Gastrocnemius medialis (tissue), 4 donors: Measurements from ENCODE around the gene DNMT1. TPM values are rescaled to one million over a fixed set of nuclear protein-coding genes. Genes with fewer than 3 reads are reported as not detected.

ENCODE experiments used
- ATAC-seq, 2 donors: fragments of 150-250 bp; one replicate each; pipeline ENCODE4 v1.9.1; 2016
- DNase-seq, 2 donors: peaks; one replicate each; pipeline ENCODE4 v3.0.0-alpha.2; 2019
- H3K27ac ChIP-seq, 4 donors: fragments of 200-600 bp; sonication (generic); 1 replicate in 1 of 4; 2 replicates in 3 of 4; pipeline ENCODE4 v1.5.1; 2016 to 2018; ENCODE audit warnings: mild to moderate bottlenecking in 2 of 4, moderate library complexity in 1 of 4
- H3K27me3 ChIP-seq, 3 donors: fragments of 200-600 bp; sonication (generic) in 2 of 3; 1 replicate in 1 of 3; 2 replicates in 2 of 3; pipeline versions ENCODE4 v1.5.1 to v1.6.0; 2016 to 2019; ENCODE audit warnings: mild to moderate bottlenecking in 1 of 3, moderate library complexity in 1 of 3
- H3K36me3 ChIP-seq, 2 donors: fragments of 200-600 bp; sonication (generic) in 1 of 2; one replicate each; pipeline ENCODE4 v1.5.1; 2017 to 2018
- H3K4me1 ChIP-seq, 2 donors: fragments of 200-600 bp; sonication (generic) in 1 of 2; one replicate each; pipeline ENCODE4 v1.5.1; 2016 to 2017; ENCODE audit warnings: mild to moderate bottlenecking in 2 of 2
- H3K4me3 ChIP-seq, 4 donors: fragments of 200-600 bp; sonication (generic) in 3 of 4; 1 replicate in 1 of 4; 2 replicates in 3 of 4; pipeline ENCODE4 v1.5.1; 2016 to 2019; ENCODE audit warnings: mild to moderate bottlenecking in 2 of 4
- H3K9me3 ChIP-seq, 3 donors: fragments of 200-600 bp; sonication (generic) in 2 of 3; 1 replicate in 1 of 3; 2 replicates in 2 of 3; pipeline ENCODE4 v1.5.1; 2016 to 2019
- CTCF ChIP-seq, 5 experiments: fragments of 450-650 bp in 3 of 5; fragments of 200-600 bp in 2 of 5; sonication (generic) in 2 of 5; IDR thresholded peaks in 4 of 5; conservative IDR thresholded peaks in 1 of 5; 1 replicate in 4 of 5; 2 replicates in 1 of 5; pipeline ENCODE4 v1.5.1; 2016 to 2019; ENCODE audit warnings: antibody characterized with exemption in 5 of 5, mild to moderate bottlenecking in 3 of 5, moderate library complexity in 3 of 5
- POLR2A ChIP-seq, 2 donors: fragments of 450-650 bp; IDR thresholded peaks; one replicate each; pipeline ENCODE4 v1.6.1; 2017; ENCODE audit warnings: antibody characterized with exemption in 2 of 2, mild to moderate bottlenecking in 2 of 2, moderate library complexity in 2 of 2
- in situ Hi-C, 4 donors: fragments of 200-750 bp; cut with MboI; loops; one replicate each; pipeline versions ENCODE4 v1.15.0 to v1.8.0; 2017; ENCODE audit warnings: low sequenced_read_pairs in 4 of 4
- intact Hi-C: fragments of 100-400 bp; cut with DNase I; formaldehyde crosslinking; loops from one replicate; pipeline ENCODE4 v1.15.1; 2023; ENCODE audit warnings: low total_unique reads
- microRNA-seq, 2 donors: library from miRNA; unstranded; fragments of <30 nt; microRNA quantifications; one replicate each; pipeline ENCODE4, GENCODE V29; 2016; ENCODE audit warnings: borderline replicate concordance in 2 of 2
- total RNA-seq, 4 donors: library from RNA; depleted of rRNA; stranded (reverse); fragments of >200 nt; gene quantifications; one replicate each; pipeline versions ENCODE4 v1.1.0 to v1.2.3, GENCODE V29; 2016

The DNMT1 gene
- total RNA-seq, 4 donors from 2014 or later, result 11.5 to 43.0 (median 17.7) TPM

DNA sequence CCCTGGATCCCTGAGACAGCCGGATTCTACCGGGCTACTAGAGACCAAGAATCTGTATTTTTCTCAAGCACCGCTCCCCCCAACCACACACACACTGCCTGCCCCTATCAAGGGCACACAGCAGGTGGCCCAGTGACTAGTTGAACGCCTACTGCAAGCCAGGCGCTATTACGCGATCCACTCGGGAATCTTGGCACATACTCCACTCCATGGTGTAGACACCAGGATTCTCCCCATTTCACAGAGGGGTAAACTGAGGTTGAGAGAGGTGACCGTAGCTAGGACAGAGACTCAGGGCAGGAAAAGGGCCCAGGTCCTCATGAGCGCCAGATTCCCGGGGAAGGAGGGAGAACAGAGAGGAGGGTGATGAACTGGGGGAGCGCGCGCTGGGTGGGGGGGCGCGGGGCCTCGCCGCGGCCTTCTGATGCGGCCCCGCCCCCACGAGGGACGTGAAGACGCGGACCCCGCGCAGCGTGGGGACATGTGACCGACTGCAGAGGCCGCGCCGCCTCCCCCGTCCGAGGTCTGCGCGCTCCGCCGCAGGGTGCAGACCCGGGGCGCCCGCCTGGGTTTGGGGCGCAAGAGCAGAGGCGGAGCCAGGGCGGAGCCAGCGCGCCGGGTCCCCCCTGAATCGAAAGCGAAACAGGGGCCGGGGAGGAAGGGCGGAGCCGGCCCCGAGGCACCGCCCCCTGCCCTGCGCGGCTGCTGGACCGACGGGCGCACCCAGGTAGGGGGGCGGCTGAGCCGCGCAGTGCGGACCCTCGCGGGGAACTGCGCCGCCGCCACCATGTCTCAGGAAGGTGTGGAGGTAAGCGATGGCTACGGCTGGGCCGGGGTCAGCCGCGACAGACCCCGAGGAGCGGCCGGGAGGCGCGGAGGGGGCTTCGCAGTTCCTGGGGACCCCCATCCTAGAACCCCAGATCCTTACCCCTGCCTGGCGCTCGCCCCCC lies 108.8 kb downstream of the DNMT1 start, which contains the start of gene SHFL:
Gene SHFL, plus strand, starts transcription at position 677 of the 950 bp plus-strand sequence. Its CDS starts 111 bp downstream, at position 788.
- TF ChIP-seq CTCF (IDR thresholded peaks at IDR 0.05 in 4 of 5, conservative IDR thresholded peaks at IDR 0.05 in 1 of 5) (no peak), POLR2A (IDR thresholded peaks at IDR 0.05) (no peak)
- in situ Hi-C loops, result no loop called here
- H3K36me3 ChIP-seq, result no peaks in the 10 kb centered on the region
- H3K4me1 ChIP-seq, result no peaks in the 10 kb centered on the region
- peak; percentile 52 to 65 for ATAC-seq
- peak within 1 kb of the TSS; percentile 71 to 86 (median 78) for H3K27ac ChIP-seq
- H3K27me3 ChIP-seq, result peaks cover 5 to 29% (median 28%) of the 10 kb centered on the region in 3 donors
- H3K4me3 ChIP-seq, result peak within 1 kb of the TSS; percentile 61 to 87 (median 78)
- H3K9me3 ChIP-seq, result no peaks in the 10 kb centered on the region
- peak in 1 of 2 donors; percentile 30 for DNase-seq
- intact Hi-C loops, result no loop called here

DNA sequence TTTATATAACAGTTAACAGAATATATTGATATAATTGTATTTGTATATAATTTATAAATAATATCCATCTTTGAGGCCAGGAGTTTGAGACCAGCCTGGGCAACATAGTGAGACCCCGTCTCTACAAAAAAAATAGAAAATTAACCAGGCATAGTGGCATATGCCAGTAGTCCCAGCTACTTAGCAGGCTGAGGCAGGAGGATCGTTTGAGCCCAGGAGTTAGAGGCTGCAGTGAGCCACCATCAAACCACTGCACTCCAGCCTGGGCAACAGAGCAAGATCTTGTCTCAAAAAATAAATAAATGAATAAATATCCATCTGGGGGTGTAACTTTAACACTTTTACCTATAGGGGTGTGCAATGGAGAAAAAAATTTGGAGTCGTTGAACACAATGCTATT lies 110.0 kb downstream of the DNMT1 start:
- intact Hi-C loops, result no loop called here
- Histone ChIP-seq H3K4me1 (no peaks in the 10 kb centered on the region), H3K9me3 (no peaks in the 10 kb centered on the region), H3K36me3 (no peaks in the 10 kb centered on the region), H3K4me3 (no peak overlapping the region), H3K27me3 (peaks cover 5 to 29% (median 28%) of the 10 kb centered on the region in 3 donors), H3K27ac (no peak overlapping the region)
- ATAC-seq, result no peak
- TF ChIP-seq POLR2A (IDR thresholded peaks at IDR 0.05) (no peak), CTCF (IDR thresholded peaks at IDR 0.05 in 4 of 5, conservative IDR thresholded peaks at IDR 0.05 in 1 of 5) (no peak)
- no peak for DNase-seq
- in situ Hi-C loops, result no loop called here

GRCh38 chr19:10083911-10084310 lies 110.8 kb downstream of the DNMT1 start:
- in situ Hi-C loops, result no loop called here
- intact Hi-C loops, result no loop called here
- Histone ChIP-seq H3K36me3 (no peaks in the 10 kb centered on the region), H3K9me3 (no peaks in the 10 kb centered on the region), H3K4me3 (no peak overlapping the region), H3K27me3 (peaks cover 5 to 29% (median 28%) of the 10 kb centered on the region in 3 donors), H3K27ac (no peak overlapping the region), H3K4me1 (no peaks in the 10 kb centered on the region)
- ATAC-seq (no peak), DNase-seq (no peak)
- TF ChIP-seq POLR2A (IDR thresholded peaks at IDR 0.05) (no peak), CTCF (IDR thresholded peaks at IDR 0.05 in 4 of 5, conservative IDR thresholded peaks at IDR 0.05 in 1 of 5) (no peak)

Small RNAs within 50 kb of the gene (microRNA-seq; reads per million reads assigned to microRNA genes)
- gene MIR4322, result 0 reads per million in 2 donors

Other genes starting within 250 kb of the DNMT1 start
- 1 to 10 TPM; 5.7 to 9.8 (median 6.6) TPM for gene COL5A3, start 184.4 kb downstream of the DNMT1 start, total RNA-seq
- gene RDH8, start 181.5 kb downstream of the DNMT1 start, total RNA-seq, result not detected
- 10 to 100 TPM in 1 of 4 donors, 1 to 10 TPM in 3; 2.2 to 11.2 (median 2.8) TPM for gene SHFL, start 108.6 kb downstream of the DNMT1 start, total RNA-seq
- 1 to 10 TPM in 1 of 4 donors, not detected in 3; 4.0 TPM for gene ANGPTL6, start 92.3 kb downstream of the DNMT1 start, total RNA-seq
- gene PPAN, start 88.6 kb downstream of the DNMT1 start, total RNA-seq, result 10 to 100 TPM; 30.5 to 42.3 (median 36.7) TPM
- gene P2RY11, start 83.3 kb downstream of the DNMT1 start, total RNA-seq, result 1 to 10 TPM in 3 of 4 donors, not detected in 1; 2.4 to 4.3 (median 3.9) TPM
- gene EIF3G, start 75.1 kb downstream of the DNMT1 start, total RNA-seq, result 100 to 1,000 TPM; 321 to 516 (median 354) TPM
- 1 to 10 TPM in 2 of 4 donors, under 1 TPM in 2; 0.56 to 2.2 (median 1.1) TPM for gene S1PR2, start 36.4 kb upstream of the DNMT1 start, total RNA-seq
- gene MRPL4, start 57.3 kb upstream of the DNMT1 start, total RNA-seq, result 100 to 1,000 TPM in 1 of 4 donors, 10 to 100 TPM in 3; 68.3 to 112 (median 84.4) TPM
- gene ICAM1, start 76.2 kb upstream of the DNMT1 start, total RNA-seq, result 10 to 100 TPM in 1 of 4 donors, 1 to 10 TPM in 3; 5.0 to 10.5 (median 7.7) TPM
- gene ICAM4, start 92.0 kb upstream of the DNMT1 start, total RNA-seq, result not detected
- gene ICAM5, start 95.0 kb upstream of the DNMT1 start, total RNA-seq, result not detected
- gene ZGLP1, start 114.9 kb upstream of the DNMT1 start, total RNA-seq, result 1 to 10 TPM in 1 of 4 donors, under 1 TPM in 1, not detected in 2; 0.80 to 3.1 TPM
- 10 to 100 TPM in 3 of 4 donors, 1 to 10 TPM in 1; 9.1 to 32.0 (median 21.9) TPM for gene FDX2, start 121.1 kb upstream of the DNMT1 start, total RNA-seq
- 10 to 100 TPM; 10.0 to 15.9 (median 11.8) TPM for gene RAVER1, start 138.6 kb upstream of the DNMT1 start, total RNA-seq
- gene ICAM3, start 144.7 kb upstream of the DNMT1 start, total RNA-seq, result 1 to 10 TPM; 2.0 to 5.0 (median 3.2) TPM
- 10 to 100 TPM; 32.6 to 58.5 (median 50.9) TPM for gene TYK2, start 185.6 kb upstream of the DNMT1 start, total RNA-seq
- 100 to 1,000 TPM; 133 to 189 (median 163) TPM for gene CDC37, start 208.6 kb upstream of the DNMT1 start, total RNA-seq
- gene PDE4A, start 225.6 kb upstream of the DNMT1 start, total RNA-seq, result 10 to 100 TPM in 1 of 4 donors, 1 to 10 TPM in 3; 6.4 to 10.1 (median 8.4) TPM